ENCODE results near the gene RTN4.

RTN4 gene

GRCh38 chr2:54948120-54948519, 102.1 kb downstream of the RTN4 start:
- no peak for DNase-seq (ENCODE audit: low spot score)

- DNase-seq (ENCODE audit: low spot score): no peak
Measured at GRCh38 chr2:54947646-54948045, 102.6 kb downstream of the RTN4 start.

GRCh38 chr2:54947136-54947535, 103.1 kb downstream of the RTN4 start:
- DNase-seq (ENCODE audit: low spot score): no peak

GRCh38 chr2:54946220-54946805, 103.9 kb downstream of the RTN4 start:
- no peak for DNase-seq (ENCODE audit: low spot score)

GRCh38 chr2:54945391-54946219, 104.6 kb downstream of the RTN4 start:
- DNase-seq (ENCODE audit: low spot score): peak; percentile 83

- DNase-seq (ENCODE audit: low spot score): no peak
Measured at GRCh38 chr2:54944724-54945326, 105.4 kb downstream of the RTN4 start.

GRCh38 chr2:54942373-54942772, 107.9 kb downstream of the RTN4 start:
- no peak for DNase-seq (ENCODE audit: low spot score)

GRCh38 chr2:54941248-54941984, 108.8 kb downstream of the RTN4 start:
- no peak for DNase-seq (ENCODE audit: low spot score)

- DNase-seq (ENCODE audit: low spot score): peak; percentile 20
Measured at GRCh38 chr2:54940723-54941122, 109.5 kb downstream of the RTN4 start.

GRCh38 chr2:54939446-54940118, 110.7 kb downstream of the RTN4 start:
- no peak for DNase-seq (ENCODE audit: low spot score)

- DNase-seq (ENCODE audit: low spot score): no peak
Measured at GRCh38 chr2:54936766-54937165, 113.5 kb downstream of the RTN4 start.

GRCh38 chr2:54935389-54935788, 114.9 kb downstream of the RTN4 start:
- DNase-seq (ENCODE audit: low spot score): no peak

GRCh38 chr2:54931473-54931872, 118.8 kb downstream of the RTN4 start:
- DNase-seq (ENCODE audit: low spot score): no peak

GRCh38 chr2:54928719-54929118, 121.5 kb downstream of the RTN4 start:
- DNase-seq (ENCODE audit: low spot score): no peak

GRCh38 chr2:54927751-54928615, 122.3 kb downstream of the RTN4 start:
- DNase-seq (ENCODE audit: low spot score): no peak

GRCh38 chr2:54927085-54927750, 123.0 kb downstream of the RTN4 start:
- DNase-seq (ENCODE audit: low spot score): no peak

- DNase-seq (ENCODE audit: low spot score): no peak
Measured at GRCh38 chr2:54925022-54925421, 125.2 kb downstream of the RTN4 start.

- no peak for DNase-seq (ENCODE audit: low spot score)
Measured at GRCh38 chr2:54924121-54924520, 126.1 kb downstream of the RTN4 start.
